Non-pigmented ciliary epithelial cell (primary cell): ENCODE results near the gene SOHLH1.

ENCODE experiments used
- DNase-seq: peaks from one replicate; pipeline ENCODE4 v3.0.0-alpha.2; 2010; ENCODE audit warnings: low read depth

SOHLH1 gene

GRCh38 chr9:135703726-135704125, 4.4 kb upstream of the SOHLH1 start:
- DNase-seq, result no peak

- DNase-seq, result no peak
Observed at GRCh38 chr9:135701959-135702721, 2.9 kb upstream of the SOHLH1 start, which contains the start of gene KCNT1. Gene KCNT1 (plus strand): TSS chr9:135702185. CDS start chr9:135702259, 74 bp downstream.

GRCh38 chr9:135701067-135701958, 2.0 kb upstream of the SOHLH1 start:
- DNase-seq, result no peak

- no peak for DNase-seq
Observed at GRCh38 chr9:135700525-135700924, 1.2 kb upstream of the SOHLH1 start.

GRCh38 chr9:135698767-135699166, 514 bp downstream of the SOHLH1 start:
- no peak for DNase-seq

GRCh38 chr9:135698236-135698635, 1.0 kb downstream of the SOHLH1 start:
- no peak for DNase-seq

- no peak for DNase-seq
Observed at GRCh38 chr9:135697226-135697625, 2.1 kb downstream of the SOHLH1 start.

GRCh38 chr9:135696446-135696845, 2.8 kb downstream of the SOHLH1 start:
- DNase-seq, result no peak

- no peak for DNase-seq
Observed at GRCh38 chr9:135695642-135696041, 3.6 kb downstream of the SOHLH1 start.

- no peak for DNase-seq
Observed at GRCh38 chr9:135695036-135695435, 4.2 kb downstream of the SOHLH1 start.

GRCh38 chr9:135694414-135694813, 4.9 kb downstream of the SOHLH1 start:
- no peak for DNase-seq

- no peak for DNase-seq
Observed at GRCh38 chr9:135693771-135694170, 5.5 kb downstream of the SOHLH1 start.

- no peak for DNase-seq
Observed at GRCh38 chr9:135693265-135693664, 6.0 kb downstream of the SOHLH1 start.

GRCh38 chr9:135692410-135692809, 6.9 kb downstream of the SOHLH1 start:
- DNase-seq, result peak; percentile 9

GRCh38 chr9:135690836-135691570, 8.3 kb downstream of the SOHLH1 start:
- DNase-seq, result no peak

- DNase-seq, result no peak
Observed at GRCh38 chr9:135689011-135689410, 10.3 kb downstream of the SOHLH1 start.

GRCh38 chr9:135687216-135687615, 12.1 kb downstream of the SOHLH1 start:
- no peak for DNase-seq

- DNase-seq, result no peak
Observed at GRCh38 chr9:135684691-135685090, 14.6 kb downstream of the SOHLH1 start.

GRCh38 chr9:135683401-135684034, 15.8 kb downstream of the SOHLH1 start:
- no peak for DNase-seq

- no peak for DNase-seq
Observed at GRCh38 chr9:135681161-135681560, 18.1 kb downstream of the SOHLH1 start.

- no peak for DNase-seq
Observed at GRCh38 chr9:135680056-135680455, 19.2 kb downstream of the SOHLH1 start.
